H7 (cell line): ENCODE measurements around the gene C6orf163. TPM values are rescaled to one million over a fixed set of nuclear protein-coding genes. Genes with fewer than 3 reads are reported as not detected.

Experiments
- total RNA-seq: library from RNA; depleted of rRNA; stranded (reverse); fragments of >200 nt; shearing (Covaris generic); gene quantifications from 2 replicates; pipeline ENCODE4 v1.2.3, GENCODE V29; 2014; rRNA removed

Gene C6orf163
- total RNA-seq, 1 experiment from 2014 or later: 0.87 TPM

Other genes with a start within 250 kb of the C6orf163 start
- gene CGA, start 249.7 kb upstream of the C6orf163 start, total RNA-seq: not detected in 2 replicates
- gene ZNF292, start 189.2 kb upstream of the C6orf163 start, total RNA-seq: 7.6 and 12.6 TPM in 2 replicates
- 7.0 and 8.2 TPM in 2 replicates for gene SMIM8, start 22.2 kb upstream of the C6orf163 start, total RNA-seq
- gene GJB7, start 15.5 kb upstream of the C6orf163 start, total RNA-seq: 0.70 and 1.9 TPM in 2 replicates
- gene CFAP206, start 63.2 kb downstream of the C6orf163 start, total RNA-seq: 0.14 TPM in 1 of 2 replicates, not detected in the other
- 6.2 and 10.5 TPM in 2 replicates for gene SLC35A1, start 128.2 kb downstream of the C6orf163 start, total RNA-seq
- 34.3 and 35.6 TPM in 2 replicates for gene RARS2, start 245.2 kb downstream of the C6orf163 start, total RNA-seq
- 54.5 and 74.0 TPM in 2 replicates for gene ORC3, start 245.3 kb downstream of the C6orf163 start, total RNA-seq